WTC11 (cell line): Measurements from ENCODE around the gene MIX23.

Source experiments
- ATF2 ChIP-seq: sonication (generic); formaldehyde crosslinking; IDR thresholded peaks from 2 replicates; pipeline ENCODE4 v1.8.1; 2022; ENCODE audit warnings: low read depth, missing genetic modification reagents, borderline replicate concordance
- CDX4 ChIP-seq: fragments of 250-450 bp; sonication (Bioruptor Pico); IDR thresholded peaks from 2 replicates; pipeline ENCODE4 v1.9.0; 2021; ENCODE audit warnings: moderate library complexity, mild to moderate bottlenecking, inconsistent platforms, borderline replicate concordance
- ELF4 ChIP-seq: sonication (generic); formaldehyde crosslinking; IDR thresholded peaks from 2 replicates; pipeline ENCODE4 v1.8.1; 2022; ENCODE audit warnings: low read depth, mild to moderate bottlenecking, moderate library complexity, missing genetic modification reagents
- ESRRA ChIP-seq: sonication (generic); formaldehyde crosslinking; IDR thresholded peaks from 2 replicates; pipeline ENCODE4 v1.8.1; 2022; ENCODE audit warnings: mild to moderate bottlenecking, missing genetic modification reagents, borderline replicate concordance
- GABPB1 ChIP-seq: sonication (generic); formaldehyde crosslinking; IDR thresholded peaks from 2 replicates; pipeline ENCODE4 v1.8.1; 2023; ENCODE audit warnings: mild to moderate bottlenecking, missing genetic modification reagents
- HMGXB4 ChIP-seq: sonication (generic); formaldehyde crosslinking; IDR thresholded peaks from 2 replicates; pipeline ENCODE4 v1.8.1; 2023; ENCODE audit warnings: mild to moderate bottlenecking, moderate library complexity, missing genetic modification reagents
- IRF1 ChIP-seq: sonication (generic); formaldehyde crosslinking; IDR thresholded peaks from 2 replicates; pipeline ENCODE4 v1.8.0; 2023; ENCODE audit warnings: missing genetic modification reagents
- KAT7 ChIP-seq: sonication (generic); formaldehyde crosslinking; IDR thresholded peaks from 2 replicates; pipeline ENCODE4 v1.8.1; 2023; ENCODE audit warnings: missing genetic modification reagents, mild to moderate bottlenecking, borderline replicate concordance
- MYBL2 ChIP-seq: sonication (generic); formaldehyde crosslinking; IDR thresholded peaks from 2 replicates; pipeline ENCODE4 v1.8.1; 2023; ENCODE audit warnings: mild to moderate bottlenecking, moderate library complexity, missing genetic modification reagents
- PRDM15 ChIP-seq: sonication (generic); formaldehyde crosslinking; IDR thresholded peaks from 2 replicates; pipeline ENCODE4 v1.8.0; 2022; ENCODE audit warnings: missing genetic modification reagents
- ZNF121 ChIP-seq: sonication (generic); formaldehyde crosslinking; IDR thresholded peaks from 2 replicates; pipeline ENCODE4 v1.8.0; 2023; ENCODE audit warnings: missing genetic modification reagents
- TF ChIP-seq, protein P1 (sequence below): fragments of 200-600 bp; IDR thresholded peaks from 2 replicates; pipeline ENCODE4 v1.8.0; 2022; ENCODE audit warnings: antibody characterized with exemption
- TF ChIP-seq, protein P2 (sequence below): sonication (generic); formaldehyde crosslinking; IDR thresholded peaks from 2 replicates; pipeline ENCODE4 v1.8.1; 2022; ENCODE audit warnings: low read depth, mild to moderate bottlenecking, moderate library complexity, missing genetic modification reagents, borderline replicate concordance
- TF ChIP-seq, protein P3 (sequence below): sonication (generic); formaldehyde crosslinking; IDR thresholded peaks from 2 replicates; pipeline ENCODE4 v1.8.0; 2023; ENCODE audit warnings: mild to moderate bottlenecking, missing genetic modification reagents

- TF ChIP-seq CDX4: no peak
- TF ChIP-seq, protein P1, sequence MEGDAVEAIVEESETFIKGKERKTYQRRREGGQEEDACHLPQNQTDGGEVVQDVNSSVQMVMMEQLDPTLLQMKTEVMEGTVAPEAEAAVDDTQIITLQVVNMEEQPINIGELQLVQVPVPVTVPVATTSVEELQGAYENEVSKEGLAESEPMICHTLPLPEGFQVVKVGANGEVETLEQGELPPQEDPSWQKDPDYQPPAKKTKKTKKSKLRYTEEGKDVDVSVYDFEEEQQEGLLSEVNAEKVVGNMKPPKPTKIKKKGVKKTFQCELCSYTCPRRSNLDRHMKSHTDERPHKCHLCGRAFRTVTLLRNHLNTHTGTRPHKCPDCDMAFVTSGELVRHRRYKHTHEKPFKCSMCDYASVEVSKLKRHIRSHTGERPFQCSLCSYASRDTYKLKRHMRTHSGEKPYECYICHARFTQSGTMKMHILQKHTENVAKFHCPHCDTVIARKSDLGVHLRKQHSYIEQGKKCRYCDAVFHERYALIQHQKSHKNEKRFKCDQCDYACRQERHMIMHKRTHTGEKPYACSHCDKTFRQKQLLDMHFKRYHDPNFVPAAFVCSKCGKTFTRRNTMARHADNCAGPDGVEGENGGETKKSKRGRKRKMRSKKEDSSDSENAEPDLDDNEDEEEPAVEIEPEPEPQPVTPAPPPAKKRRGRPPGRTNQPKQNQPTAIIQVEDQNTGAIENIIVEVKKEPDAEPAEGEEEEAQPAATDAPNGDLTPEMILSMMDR: no peak
- TF ChIP-seq ELF4 (CRISPR knock-in tag): no peak
- no peak for TF ChIP-seq IRF1 (CRISPR knock-in tag)
- TF ChIP-seq, protein P2, sequence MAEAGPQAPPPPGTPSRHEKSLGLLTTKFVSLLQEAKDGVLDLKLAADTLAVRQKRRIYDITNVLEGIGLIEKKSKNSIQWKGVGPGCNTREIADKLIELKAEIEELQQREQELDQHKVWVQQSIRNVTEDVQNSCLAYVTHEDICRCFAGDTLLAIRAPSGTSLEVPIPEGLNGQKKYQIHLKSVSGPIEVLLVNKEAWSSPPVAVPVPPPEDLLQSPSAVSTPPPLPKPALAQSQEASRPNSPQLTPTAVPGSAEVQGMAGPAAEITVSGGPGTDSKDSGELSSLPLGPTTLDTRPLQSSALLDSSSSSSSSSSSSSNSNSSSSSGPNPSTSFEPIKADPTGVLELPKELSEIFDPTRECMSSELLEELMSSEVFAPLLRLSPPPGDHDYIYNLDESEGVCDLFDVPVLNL: no peak
- TF ChIP-seq KAT7 (CRISPR knock-in tag): no peak
- TF ChIP-seq ESRRA: no peak
- TF ChIP-seq, protein P3, sequence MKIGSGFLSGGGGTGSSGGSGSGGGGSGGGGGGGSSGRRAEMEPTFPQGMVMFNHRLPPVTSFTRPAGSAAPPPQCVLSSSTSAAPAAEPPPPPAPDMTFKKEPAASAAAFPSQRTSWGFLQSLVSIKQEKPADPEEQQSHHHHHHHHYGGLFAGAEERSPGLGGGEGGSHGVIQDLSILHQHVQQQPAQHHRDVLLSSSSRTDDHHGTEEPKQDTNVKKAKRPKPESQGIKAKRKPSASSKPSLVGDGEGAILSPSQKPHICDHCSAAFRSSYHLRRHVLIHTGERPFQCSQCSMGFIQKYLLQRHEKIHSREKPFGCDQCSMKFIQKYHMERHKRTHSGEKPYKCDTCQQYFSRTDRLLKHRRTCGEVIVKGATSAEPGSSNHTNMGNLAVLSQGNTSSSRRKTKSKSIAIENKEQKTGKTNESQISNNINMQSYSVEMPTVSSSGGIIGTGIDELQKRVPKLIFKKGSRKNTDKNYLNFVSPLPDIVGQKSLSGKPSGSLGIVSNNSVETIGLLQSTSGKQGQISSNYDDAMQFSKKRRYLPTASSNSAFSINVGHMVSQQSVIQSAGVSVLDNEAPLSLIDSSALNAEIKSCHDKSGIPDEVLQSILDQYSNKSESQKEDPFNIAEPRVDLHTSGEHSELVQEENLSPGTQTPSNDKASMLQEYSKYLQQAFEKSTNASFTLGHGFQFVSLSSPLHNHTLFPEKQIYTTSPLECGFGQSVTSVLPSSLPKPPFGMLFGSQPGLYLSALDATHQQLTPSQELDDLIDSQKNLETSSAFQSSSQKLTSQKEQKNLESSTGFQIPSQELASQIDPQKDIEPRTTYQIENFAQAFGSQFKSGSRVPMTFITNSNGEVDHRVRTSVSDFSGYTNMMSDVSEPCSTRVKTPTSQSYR (CRISPR knock-in tag): no peak
- no peak for TF ChIP-seq MYBL2
- TF ChIP-seq ZNF121 (CRISPR knock-in tag): no peak
- no peak for TF ChIP-seq HMGXB4 (CRISPR knock-in tag)
- no peak for TF ChIP-seq ATF2 (CRISPR knock-in tag)
- TF ChIP-seq PRDM15 (CRISPR knock-in tag): no peak
- no peak for TF ChIP-seq GABPB1 (CRISPR knock-in tag)
Measured at GRCh38 chr3:122398920-122399319, 15.9 kb upstream of the MIX23 start.
